HepG2 (cell line): ENCODE measurements around the gene KRTAP13-4. TPM values are rescaled to one million over a fixed set of nuclear protein-coding genes. Genes with fewer than 3 reads are reported as not detected.

Experiments
- ATAC-seq: fragments of 200-7000 bp; cut with Tn5 transposase; 3 replicates; pipeline ENCODE4 v1.9.1; 2020; ENCODE audit warnings: mild to moderate bottlenecking, moderate library complexity
- BruUV-seq: library from RNA; stranded (reverse); fragments of 400-500 nt; replicated peaks from 2 replicates; lab custom pipeline; 2021; lab: Mats Ljungman, UMichigan
- CTCF ChIA-PET: fragments of 300-600 bp; formaldehyde crosslinking; extraction: SDS; loops from one replicate; lab custom pipeline; 2021; ENCODE audit warnings: low total read pairs, inconsistent platforms, low intra/inter-chr PET ratio; lab: Yijun Ruan, JAX
- POLR2A ChIA-PET: fragments of 350-600 bp; sonication (Branson Sonifier 250); formaldehyde crosslinking; loops from one replicate; lab custom pipeline; 2020; ENCODE audit warnings: antibody characterized with exemption, inconsistent platforms; lab: Yijun Ruan, JAX
- DNase-seq: peaks from one replicate; pipeline ENCODE4 v3.0.0-alpha.2; 2015; ENCODE audit warnings: low spot score
- FAIRE-seq: peaks from 3 replicates; lab custom pipeline; 2011; peaks lifted over from hg19 to GRCh38; lab: Jason Lieb, UNC
- H2AFZ ChIP-seq: one replicate; pipeline ENCODE4 v1.6.1; 2011; ENCODE audit warnings: low read length, inconsistent platforms
- H3K27ac ChIP-seq: fragments of 300-600 bp; 3 replicates; pipeline ENCODE4 v1.8.0; 2011; ENCODE audit warnings: mixed run types, mild to moderate bottlenecking, mixed read lengths, low read length, inconsistent platforms; ENCODE audit not compliant: insufficient read depth; ENCODE audit errors: extremely low read length
- H3K27me3 ChIP-seq, 2 experiments: fragments of 200-600 bp in 1 of 2; 2 replicates in 1 of 2; 3 replicates in 1 of 2; pipeline versions ENCODE4 v1.6.0 to v1.8.0; 2011; ENCODE audit warnings: low read length in 2 of 2, mild to moderate bottlenecking in 2 of 2, moderate library complexity in 2 of 2, inconsistent platforms in 1 of 2; ENCODE audit not compliant: insufficient read depth in 2 of 2, control insufficient read depth in 1 of 2
- H3K36me3 ChIP-seq, 2 experiments: fragments of 200-600 bp in 1 of 2; replicated peaks in 1 of 2; 2 replicates in 1 of 2; 3 replicates in 1 of 2; pipeline versions ENCODE4 v1.5.1 to v1.8.0; 2011; ENCODE audit warnings: low read length in 2 of 2, inconsistent platforms in 1 of 2; ENCODE audit not compliant: insufficient read depth in 2 of 2, control insufficient read depth in 1 of 2
- H3K4me1 ChIP-seq: 2 replicates; pipeline ENCODE4 v1.5.1; 2012; ENCODE audit warnings: low read length, inconsistent platforms; ENCODE audit not compliant: insufficient read depth
- H3K4me2 ChIP-seq: 2 replicates; pipeline ENCODE4 v1.6.0; 2011; ENCODE audit warnings: low read depth, low read length, inconsistent platforms
- H3K4me3 ChIP-seq, 3 experiments: fragments of 200-600 bp in 1 of 3; sonication (generic), shearing (Covaris generic) in 1 of 3; replicated peaks in 1 of 3; 2 replicates each; pipeline ENCODE4 v1.5.1; 2011 to 2016; ENCODE audit warnings: low read length in 3 of 3, inconsistent platforms in 2 of 3, low read depth in 2 of 3, mild to moderate bottlenecking in 2 of 3, control low read depth in 1 of 3, mixed read lengths in 1 of 3; ENCODE audit not compliant: insufficient read depth in 1 of 3
- H3K79me2 ChIP-seq: one replicate; pipeline ENCODE4 v1.6.1; 2011; ENCODE audit warnings: low read length, inconsistent platforms; ENCODE audit not compliant: insufficient read depth
- H3K9ac ChIP-seq: 2 replicates; pipeline ENCODE4 v1.6.0; 2011; ENCODE audit warnings: mild to moderate bottlenecking, low read depth, low read length, inconsistent platforms; ENCODE audit not compliant: insufficient read depth
- H3K9me3 ChIP-seq: 2 replicates; pipeline ENCODE4 v1.5.1; 2012; ENCODE audit warnings: mild to moderate bottlenecking, low read length
- H4K20me1 ChIP-seq: 2 replicates; pipeline ENCODE4 v1.6.0; 2011; ENCODE audit warnings: inconsistent platforms, mild to moderate bottlenecking, low read length, moderate library complexity; ENCODE audit not compliant: insufficient read depth
- ATF2 ChIP-seq: sonication (generic); formaldehyde crosslinking; IDR thresholded peaks from 2 replicates; pipeline ENCODE4 v1.4.0; 2020; ENCODE audit warnings: missing genetic modification reagents
- BCLAF1 ChIP-seq: fragments of 450-650 bp; IDR thresholded peaks from 2 replicates; pipeline ENCODE4 v1.6.1; 2017; ENCODE audit warnings: mild to moderate bottlenecking
- CREB1 ChIP-seq, 2 experiments: fragments of 450-650 bp in 1 of 2; IDR thresholded peaks; 2 replicates each; pipeline ENCODE4 v1.6.1; 2016 to 2017; ENCODE audit warnings: control low read depth in 1 of 2, mild to moderate bottlenecking in 1 of 2, missing compliant biosample characterization in 1 of 2, missing genetic modification characterization in 1 of 2
- KDM1A ChIP-seq: IDR thresholded peaks from 2 replicates; pipeline ENCODE4 v1.6.1; 2016; ENCODE audit warnings: missing compliant biosample characterization
- MYC ChIP-seq: sonication (generic); formaldehyde crosslinking; IDR thresholded peaks from 2 replicates; pipeline ENCODE4 v1.9.0; 2021; ENCODE audit warnings: missing genetic modification reagents, borderline replicate concordance
- NCOA1 ChIP-seq: sonication (generic); formaldehyde crosslinking; IDR thresholded peaks from 2 replicates; pipeline ENCODE4 v1.9.0; 2021; ENCODE audit warnings: missing genetic modification reagents
- POGZ ChIP-seq: sonication (generic); formaldehyde crosslinking; IDR thresholded peaks from 2 replicates; pipeline ENCODE4 v1.4.0; 2020; ENCODE audit warnings: mild to moderate bottlenecking, missing genetic modification reagents
- RFX5 ChIP-seq: IDR thresholded peaks from 2 replicates; pipeline ENCODE4 v1.6.1; 2011; ENCODE audit warnings: low read depth, low read length, improper control_type of control experiment
- SMAD3 ChIP-seq: sonication (generic); formaldehyde crosslinking; IDR thresholded peaks from 2 replicates; pipeline ENCODE4 v1.4.0; 2020; ENCODE audit warnings: missing genetic modification reagents
- ZNF691 ChIP-seq: sonication (generic); formaldehyde crosslinking; IDR thresholded peaks from 2 replicates; pipeline ENCODE4 v1.4.0; 2020; ENCODE audit warnings: missing genetic modification reagents, low read depth, mild to moderate bottlenecking, borderline replicate concordance
- ZSCAN29 ChIP-seq: sonication (generic); formaldehyde crosslinking; conservative IDR thresholded peaks from 2 replicates; pipeline ENCODE4 v1.4.0; 2020; ENCODE audit warnings: mild to moderate bottlenecking, missing genetic modification reagents
- WGBS: methylation state at CpG from one replicate; pipeline ENCODE4 v1.1.6; 2017; ENCODE audit warnings: low lambda C conversion rate; 5-methylcytosine and 5-hydroxymethylcytosine counted together
- in situ Hi-C: cut with HindIII; loops from 2 replicates; pipeline ENCODE4 v1.10.0; 2017; ENCODE audit warnings: low pct_unique_long_range_greater_than_20kb; ENCODE audit not compliant: extremely low pct_ligation_motif_present
- intact Hi-C: fragments of 100-400 bp; cut with micrococcal nuclease; formaldehyde crosslinking; loops from one replicate; pipeline ENCODE4 v1.10.0; 2022; ENCODE audit not compliant: unreplicated experiment
- polyA plus RNA-seq, 8 experiments: library from polyadenylated mRNA; depleted of rRNA in 3 of 8; stranded (reverse) in 7 of 8; unstranded in 1 of 8; fragments of >200 nt; fragmentation: Illumina TruSeq in 4 of 8; extraction: Trizol in 4 of 8; gene quantifications; 2 replicates each; pipeline versions ENCODE4 v1.2.1 to v1.2.3, GENCODE V29; 2011 to 2016; ENCODE audit warnings: low read depth in 4 of 8, missing spikeins in 1 of 8, mixed read lengths in 1 of 8; ENCODE audit not compliant: insufficient read depth in 1 of 8
- total RNA-seq, 5 experiments: library from RNA; depleted of rRNA; stranded (reverse); fragments of >200 nt; fragmentation: Illumina TruSeq; extraction: Trizol; gene quantifications; 2 replicates each; pipeline ENCODE4 v1.2.3, GENCODE V29; 2016; ENCODE audit warnings: low read depth in 1 of 5
- TF ChIP-seq, protein P1 (sequence below): sonication (generic); formaldehyde crosslinking; IDR thresholded peaks from 2 replicates; pipeline ENCODE4 v1.8.0; 2022; ENCODE audit warnings: missing genetic modification reagents, mild to moderate bottlenecking, borderline replicate concordance
- TF ChIP-seq, protein P2 (sequence below): IDR thresholded peaks from 2 replicates; pipeline ENCODE4 v1.6.1; 2016; ENCODE audit warnings: mild to moderate bottlenecking

The KRTAP13-4 gene
- total and polyA plus RNA-seq, 2 of the 13 experiments (the other 11 are each of a cell fraction or from before 2014, with no cell fraction given), result not detected

GRCh38 chr21:30478004-30478403 lies 48.0 kb downstream of the KRTAP13-4 start:
- no peak overlapping the region for H3K4me3 ChIP-seq
- no peaks in the 10 kb centered on the region for H3K4me1 ChIP-seq
- no TSS peak for BruUV-seq
- H4K20me1 ChIP-seq, result no peaks in the 10 kb centered on the region
- H3K9ac ChIP-seq, result no peak overlapping the region
- in situ Hi-C loops (no loop called here), intact Hi-C loops (no loop called here)
- H3K79me2 ChIP-seq, result no peaks in the 10 kb centered on the region
- no peaks in the 10 kb centered on the region for H3K36me3 ChIP-seq
- CTCF ChIA-PET, result no interaction called here
- FAIRE-seq (no peak), DNase-seq (no peak), ATAC-seq (no peak)
- WGBS, result 2% methylated on average over 3 of the region's 3 CpGs
- H3K27me3 ChIP-seq, result no peaks in the 10 kb centered on the region
- no peak overlapping the region for H3K27ac ChIP-seq
- H3K9me3 ChIP-seq, result peaks cover 85% of the 10 kb centered on the region
- no peak overlapping the region for H2AFZ ChIP-seq
- H3K4me2 ChIP-seq, result no peak overlapping the region
- POLR2A ChIA-PET, result no interaction called here
- TF ChIP-seq CREB1 (IDR thresholded peaks at IDR 0.05), result no peak
- TF ChIP-seq CREB1 (CRISPR knock-in tag; IDR thresholded peaks at IDR 0.05), result no peak
- no peak for TF ChIP-seq POGZ (CRISPR knock-in tag)
- TF ChIP-seq, protein P1, sequence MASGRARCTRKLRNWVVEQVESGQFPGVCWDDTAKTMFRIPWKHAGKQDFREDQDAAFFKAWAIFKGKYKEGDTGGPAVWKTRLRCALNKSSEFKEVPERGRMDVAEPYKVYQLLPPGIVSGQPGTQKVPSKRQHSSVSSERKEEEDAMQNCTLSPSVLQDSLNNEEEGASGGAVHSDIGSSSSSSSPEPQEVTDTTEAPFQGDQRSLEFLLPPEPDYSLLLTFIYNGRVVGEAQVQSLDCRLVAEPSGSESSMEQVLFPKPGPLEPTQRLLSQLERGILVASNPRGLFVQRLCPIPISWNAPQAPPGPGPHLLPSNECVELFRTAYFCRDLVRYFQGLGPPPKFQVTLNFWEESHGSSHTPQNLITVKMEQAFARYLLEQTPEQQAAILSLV (CRISPR knock-in tag), result no peak
- TF ChIP-seq, protein P2, sequence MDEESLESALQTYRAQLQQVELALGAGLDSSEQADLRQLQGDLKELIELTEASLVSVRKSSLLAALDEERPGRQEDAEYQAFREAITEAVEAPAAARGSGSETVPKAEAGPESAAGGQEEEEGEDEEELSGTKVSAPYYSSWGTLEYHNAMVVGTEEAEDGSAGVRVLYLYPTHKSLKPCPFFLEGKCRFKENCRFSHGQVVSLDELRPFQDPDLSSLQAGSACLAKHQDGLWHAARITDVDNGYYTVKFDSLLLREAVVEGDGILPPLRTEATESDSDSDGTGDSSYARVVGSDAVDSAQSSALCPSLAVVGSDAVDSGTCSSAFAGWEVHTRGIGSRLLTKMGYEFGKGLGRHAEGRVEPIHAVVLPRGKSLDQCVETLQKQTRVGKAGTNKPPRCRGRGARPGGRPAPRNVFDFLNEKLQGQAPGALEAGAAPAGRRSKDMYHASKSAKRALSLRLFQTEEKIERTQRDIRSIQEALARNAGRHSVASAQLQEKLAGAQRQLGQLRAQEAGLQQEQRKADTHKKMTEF (CRISPR knock-in tag), result no peak
- no peak for TF ChIP-seq ATF2 (CRISPR knock-in tag)
- no peak for TF ChIP-seq RFX5
- TF ChIP-seq MYC (CRISPR knock-in tag), result no peak
- TF ChIP-seq KDM1A (CRISPR knock-in tag), result no peak
- no peak for TF ChIP-seq SMAD3
- no peak for TF ChIP-seq ZNF691 (CRISPR knock-in tag)
- TF ChIP-seq NCOA1 (CRISPR knock-in tag), result no peak
- TF ChIP-seq BCLAF1, result no peak
- TF ChIP-seq ZSCAN29, result no peak
